ENCODE results near the gene NID1. TPM values are rescaled to one million over a fixed set of nuclear protein-coding genes. Genes with fewer than 3 reads are reported as not detected.

The NID1 gene
- total RNA-seq, 2 experiments from 2014 or later: 0.05 TPM; not detected in 1

GRCh38 chr1:236075848-236076247, 11.0 kb upstream of the NID1 start:
- Mint-ChIP-seq H3K9me3 (ENCODE audit: insufficient read depth) (no peaks in the 10 kb centered on the region), H3K4me3 (no peak overlapping the region), H3K4me1 (ENCODE audit: low read depth) (no peaks in the 10 kb centered on the region), H3K27ac (no peak overlapping the region), H3K36me3 (ENCODE audit: low read depth) (no peaks in the 10 kb centered on the region), H3K27me3 (ENCODE audit: low read depth) (peaks cover 8% of the 10 kb centered on the region)
- ATAC-seq (no peak), DNase-seq (no peak)
- ChIA-PET CTCF (no interaction called here), POLR2A (no interaction called here)

GRCh38 chr1:236073307-236073897, 8.5 kb upstream of the NID1 start:
- no peak for DNase-seq
- H3K9me3 Mint-ChIP-seq (ENCODE audit: insufficient read depth): no peaks in the 10 kb centered on the region
- no peak overlapping the region for H3K27ac Mint-ChIP-seq
- H3K4me1 Mint-ChIP-seq (ENCODE audit: low read depth): no peaks in the 10 kb centered on the region
- ATAC-seq: no peak
- H3K4me3 Mint-ChIP-seq: no peak overlapping the region
- POLR2A ChIA-PET: no interaction called here
- CTCF ChIA-PET: no interaction called here
- H3K27me3 Mint-ChIP-seq (ENCODE audit: low read depth): peaks cover 10% of the 10 kb centered on the region
- H3K36me3 Mint-ChIP-seq (ENCODE audit: low read depth): no peaks in the 10 kb centered on the region

- ATAC-seq (no peak), DNase-seq (no peak)
- Mint-ChIP-seq H3K27me3 (ENCODE audit: low read depth) (peaks cover 17% of the 10 kb centered on the region), H3K36me3 (ENCODE audit: low read depth) (no peaks in the 10 kb centered on the region), H3K27ac (no peak overlapping the region), H3K4me3 (no peak overlapping the region), H3K9me3 (ENCODE audit: insufficient read depth) (no peaks in the 10 kb centered on the region), H3K4me1 (ENCODE audit: low read depth) (peaks cover 4% of the 10 kb centered on the region)
- POLR2A ChIA-PET: no interaction called here
- CTCF ChIA-PET: no interaction called here
Observed at GRCh38 chr1:236072001-236072400, 7.1 kb upstream of the NID1 start.

GRCh38 chr1:236070753-236071152, 5.9 kb upstream of the NID1 start:
- ChIA-PET CTCF (no interaction called here), POLR2A (no interaction called here)
- DNase-seq (no peak), ATAC-seq (no peak)
- no peak overlapping the region for H3K27ac Mint-ChIP-seq
- peaks cover 17% of the 10 kb centered on the region for H3K4me1 Mint-ChIP-seq (ENCODE audit: low read depth)
- no peak overlapping the region for H3K4me3 Mint-ChIP-seq
- no peaks in the 10 kb centered on the region for H3K36me3 Mint-ChIP-seq (ENCODE audit: low read depth)
- peaks cover 24% of the 10 kb centered on the region for H3K27me3 Mint-ChIP-seq (ENCODE audit: low read depth)
- no peaks in the 10 kb centered on the region for H3K9me3 Mint-ChIP-seq (ENCODE audit: insufficient read depth)

- ChIA-PET CTCF (no interaction called here), POLR2A (interaction anchor here (0.7 kb wide), 1 partner anchor 333 kb away, joined by 3 read pairs; no protein-coding TSS in a partner anchor)
- H3K4me3 Mint-ChIP-seq: no peak overlapping the region
- no peak for ATAC-seq
- H3K4me1 Mint-ChIP-seq (ENCODE audit: low read depth): peaks cover 23% of the 10 kb centered on the region
- H3K27ac Mint-ChIP-seq: no peak overlapping the region
- DNase-seq: no peak
- H3K27me3 Mint-ChIP-seq (ENCODE audit: low read depth): peaks cover 28% of the 10 kb centered on the region
- H3K36me3 Mint-ChIP-seq (ENCODE audit: low read depth): no peaks in the 10 kb centered on the region
- H3K9me3 Mint-ChIP-seq (ENCODE audit: insufficient read depth): no peaks in the 10 kb centered on the region
Observed at GRCh38 chr1:236069796-236070195, 4.9 kb upstream of the NID1 start.

- DNase-seq (no peak), ATAC-seq (no peak)
- H3K9me3 Mint-ChIP-seq (ENCODE audit: insufficient read depth): no peaks in the 10 kb centered on the region
- H3K4me3 Mint-ChIP-seq: no peak overlapping the region
- peaks cover 29% of the 10 kb centered on the region for H3K27me3 Mint-ChIP-seq (ENCODE audit: low read depth)
- ChIA-PET POLR2A (interaction anchor here (1.1 kb wide), 1 partner anchor 151 kb away, joined by 3 read pairs; no protein-coding TSS in a partner anchor), CTCF (interaction anchor here (4.1 kb wide), 1 partner anchor 96 kb away, joined by 22 read pairs; no protein-coding TSS in a partner anchor)
- no peaks in the 10 kb centered on the region for H3K36me3 Mint-ChIP-seq (ENCODE audit: low read depth)
- H3K27ac Mint-ChIP-seq: no peak overlapping the region
- peaks cover 24% of the 10 kb centered on the region for H3K4me1 Mint-ChIP-seq (ENCODE audit: low read depth)
Observed at GRCh38 chr1:236067854-236068454, 3.1 kb upstream of the NID1 start.

- peaks cover 24% of the 10 kb centered on the region for H3K4me1 Mint-ChIP-seq (ENCODE audit: low read depth)
- H3K27ac Mint-ChIP-seq: no peak overlapping the region
- peaks cover 33% of the 10 kb centered on the region for H3K27me3 Mint-ChIP-seq (ENCODE audit: low read depth)
- no peaks in the 10 kb centered on the region for H3K36me3 Mint-ChIP-seq (ENCODE audit: low read depth)
- ChIA-PET POLR2A (interaction anchor here (1.1 kb wide), 2 partner anchors 67 to 152 kb away, joined by 3 read pairs; no protein-coding TSS in a partner anchor), CTCF (interaction anchor here (1.0 to 4.1 kb wide), 2 partner anchors 50 to 95 kb away, joined by 3 to 22 read pairs; no protein-coding TSS in a partner anchor)
- H3K9me3 Mint-ChIP-seq (ENCODE audit: insufficient read depth): no peaks in the 10 kb centered on the region
- ATAC-seq (peak; percentile 76), DNase-seq (peak; percentile 72)
- H3K4me3 Mint-ChIP-seq: peak overlapping the region; percentile 6
Observed at GRCh38 chr1:236066828-236067386, 2.0 kb upstream of the NID1 start.

GRCh38 chr1:236066054-236066453, 1.2 kb upstream of the NID1 start:
- ATAC-seq: no peak
- Mint-ChIP-seq H3K27me3 (ENCODE audit: low read depth) (peaks cover 40% of the 10 kb centered on the region), H3K9me3 (ENCODE audit: insufficient read depth) (no peaks in the 10 kb centered on the region)

GRCh38 chr1:236065509-236066005, 667 bp upstream of the NID1 start:
- Mint-ChIP-seq H3K36me3 (ENCODE audit: low read depth) (no peaks in the 10 kb centered on the region), H3K4me3 (peak overlapping the region; percentile 42), H3K9me3 (ENCODE audit: insufficient read depth) (no peaks in the 10 kb centered on the region), H3K4me1 (ENCODE audit: low read depth) (peaks cover 24% of the 10 kb centered on the region), H3K27me3 (ENCODE audit: low read depth) (peaks cover 43% of the 10 kb centered on the region), H3K27ac (no peak overlapping the region)
- ChIA-PET CTCF (interaction anchor here (4.1 kb wide), 1 partner anchor 94 kb away, joined by 22 read pairs; no protein-coding TSS in a partner anchor), POLR2A (no interaction called here)
- ATAC-seq (no peak), DNase-seq (no peak)

More at GRCh38 chr1:236066054-236066453, 1.2 kb upstream of the NID1 start:
- ChIA-PET POLR2A (interaction anchor here (1.1 kb wide), 1 partner anchor 67 kb away, joined by 3 read pairs; no protein-coding TSS in a partner anchor), CTCF (interaction anchor here (4.1 kb wide), 1 partner anchor 94 kb away, joined by 22 read pairs; no protein-coding TSS in a partner anchor)
- DNase-seq: no peak
- peak overlapping the region; percentile 18 for H3K4me3 Mint-ChIP-seq
- no peak overlapping the region for H3K27ac Mint-ChIP-seq
- no peaks in the 10 kb centered on the region for H3K36me3 Mint-ChIP-seq (ENCODE audit: low read depth)
- H3K4me1 Mint-ChIP-seq (ENCODE audit: low read depth): peaks cover 24% of the 10 kb centered on the region

GRCh38 chr1:236063919-236064673, 794 bp downstream of the NID1 start:
- ChIA-PET POLR2A (no interaction called here), CTCF (interaction anchor here (1.4 to 4.1 kb wide), 2 partner anchors 58 to 92 kb away, joined by 3 to 22 read pairs; no protein-coding TSS in a partner anchor)
- H3K36me3 Mint-ChIP-seq (ENCODE audit: low read depth): no peaks in the 10 kb centered on the region
- peaks cover 24% of the 10 kb centered on the region for H3K4me1 Mint-ChIP-seq (ENCODE audit: low read depth)
- ATAC-seq: peak; percentile 23
- DNase-seq: no peak
- H3K4me3 Mint-ChIP-seq: peak overlapping the region; percentile 41
- H3K27ac Mint-ChIP-seq: no peak overlapping the region
- H3K27me3 Mint-ChIP-seq (ENCODE audit: low read depth): peaks cover 49% of the 10 kb centered on the region
- H3K9me3 Mint-ChIP-seq (ENCODE audit: insufficient read depth): no peaks in the 10 kb centered on the region

- no peak overlapping the region for H3K4me3 Mint-ChIP-seq
- H3K36me3 Mint-ChIP-seq (ENCODE audit: low read depth): no peaks in the 10 kb centered on the region
- no peak for DNase-seq
- no peaks in the 10 kb centered on the region for H3K9me3 Mint-ChIP-seq (ENCODE audit: insufficient read depth)
- ATAC-seq: no peak
- H3K27me3 Mint-ChIP-seq (ENCODE audit: low read depth): peaks cover 49% of the 10 kb centered on the region
- POLR2A ChIA-PET: no interaction called here
- no peak overlapping the region for H3K27ac Mint-ChIP-seq
- CTCF ChIA-PET: no interaction called here
- peaks cover 24% of the 10 kb centered on the region for H3K4me1 Mint-ChIP-seq (ENCODE audit: low read depth)
Observed at GRCh38 chr1:236063551-236063918, 1.4 kb downstream of the NID1 start.

Measured in activated CD8-positive, alpha-beta T cell treated with anti-CD3 and anti-CD28 coated beads, Interleukin-2, amount 10 ng/mL, durations not matched to agents 7 days and 5 days (primary cell).